Endometrium (tissue), 2 donors: ENCODE results near the gene ISLR2.
"Not testable (repeated sequence)": the region's sequence is repeated elsewhere in the genome, so short reads cannot be mapped to it uniquely, and the experiment has no call there.

Experiments
- FAIRE-seq: peaks from 2 replicates; lab custom pipeline; 2012; peaks lifted over from hg19 to GRCh38; lab: Jason Lieb, UNC
- donor health status: control.
- donor health status: control.

ISLR2 gene

GRCh38 chr15:74130155-74130848 is at the start of gene ISLR2:
ISLR2 (plus strand) TSS chr15:74130586; CDS start chr15:74132755, 2,169 bp downstream.
- no peak for FAIRE-seq

GRCh38 chr15:74082450-74082849 is 47.9 kb upstream of the ISLR2 start, which contains the start of gene GOLGA6A:
GOLGA6A (minus strand) TSS chr15:74082550; CDS start chr15:74082509, 41 bp downstream.
- FAIRE-seq = not testable (repeated sequence)

- not testable (repeated sequence) for FAIRE-seq
Observed at GRCh38 chr15:74094567-74094966, 35.8 kb upstream of the ISLR2 start.

GRCh38 chr15:74095610-74096009 is 34.8 kb upstream of the ISLR2 start:
- FAIRE-seq = not testable (repeated sequence)

- FAIRE-seq = not testable (repeated sequence)
Observed at GRCh38 chr15:74096753-74097474, 33.5 kb upstream of the ISLR2 start.

GRCh38 chr15:74099963-74100733 is 30.2 kb upstream of the ISLR2 start:
- FAIRE-seq = peak; percentile 86

- no peak for FAIRE-seq
Observed at GRCh38 chr15:74108111-74108510, 22.3 kb upstream of the ISLR2 start.

GRCh38 chr15:74108611-74109010 is 21.8 kb upstream of the ISLR2 start:
- not testable (repeated sequence) for FAIRE-seq

- no peak for FAIRE-seq
Observed at GRCh38 chr15:74109713-74110112, 20.7 kb upstream of the ISLR2 start.

- no peak for FAIRE-seq
Observed at GRCh38 chr15:74120426-74120825, 10.0 kb upstream of the ISLR2 start.

- FAIRE-seq = no peak
Observed at GRCh38 chr15:74121039-74121438, 9.3 kb upstream of the ISLR2 start.

- FAIRE-seq = no peak
Observed at GRCh38 chr15:74121858-74122257, 8.5 kb upstream of the ISLR2 start.

GRCh38 chr15:74122403-74123130 is 7.8 kb upstream of the ISLR2 start:
- no peak for FAIRE-seq

- no peak for FAIRE-seq
Observed at GRCh38 chr15:74123131-74123429, 7.3 kb upstream of the ISLR2 start.

- FAIRE-seq = no peak
Observed at GRCh38 chr15:74123658-74124057, 6.7 kb upstream of the ISLR2 start.

GRCh38 chr15:74124196-74124595 is 6.2 kb upstream of the ISLR2 start:
- FAIRE-seq = no peak

GRCh38 chr15:74124759-74125158 is 5.6 kb upstream of the ISLR2 start:
- no peak for FAIRE-seq

GRCh38 chr15:74127255-74127953 is 3.0 kb upstream of the ISLR2 start:
- FAIRE-seq = no peak

- no peak for FAIRE-seq
Observed at GRCh38 chr15:74127954-74128784, 2.2 kb upstream of the ISLR2 start.

- FAIRE-seq = no peak
Observed at GRCh38 chr15:74128785-74129585, 1.4 kb upstream of the ISLR2 start.
